Amygdala (tissue), 56 donors: Measurements from ENCODE around the gene HTR2A.

Source experiments
- DNase-seq, 56 donors: peaks; one replicate each; lab custom pipeline; 2025; lab: John Stamatoyannopoulos, UW

Gene HTR2A

GRCh38 chr13:46896341-46897137, at the start of gene HTR2A:
HTR2A (minus strand) TSS chr13:46897053; CDS start chr13:46895906, 1,147 bp downstream.
- DNase-seq: peak in 31 of 56 donors; percentile 7 to 62 (median 27)

DNA sequence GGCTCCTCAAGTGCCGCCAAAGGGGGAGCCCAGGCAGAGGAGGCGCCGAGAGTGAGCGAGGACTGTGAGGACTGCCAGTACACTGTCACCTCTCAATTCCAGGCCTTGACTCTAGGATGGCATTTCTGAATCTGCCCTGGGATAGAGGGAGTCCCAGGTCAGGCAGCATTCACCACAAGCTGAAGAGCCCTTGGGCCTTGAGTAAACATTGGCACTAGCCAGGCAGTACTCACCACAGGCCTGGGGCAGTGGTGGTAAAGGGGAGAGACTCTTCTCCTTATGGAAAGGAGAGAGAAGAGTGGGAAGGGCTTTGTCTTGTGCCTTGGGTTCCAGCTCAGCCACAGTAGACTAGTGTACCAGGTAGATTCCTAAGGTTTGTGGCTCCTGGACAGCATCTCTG, 39.7 kb upstream of the HTR2A start:
- no peak for DNase-seq

DNA sequence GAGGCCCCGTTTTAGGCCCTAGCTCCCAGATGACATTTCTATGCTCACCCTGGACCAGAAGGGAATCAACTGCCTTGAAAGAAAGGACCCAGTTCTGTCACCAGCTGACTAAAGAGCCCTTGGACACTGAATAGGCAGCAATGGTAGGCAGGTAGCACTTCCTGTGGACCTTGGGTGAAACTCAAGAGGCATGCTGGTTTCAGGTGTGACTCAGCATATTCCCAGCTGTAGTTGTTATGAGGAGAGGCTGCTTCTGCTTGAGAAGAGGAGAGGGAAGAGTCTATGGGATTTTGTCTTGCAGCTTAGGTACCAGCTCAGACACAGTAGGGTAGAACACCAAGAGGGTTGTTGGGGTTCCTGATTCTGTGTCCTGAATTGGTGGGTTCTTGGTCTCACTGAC, 37.9 kb upstream of the HTR2A start:
- no peak for DNase-seq

- DNase-seq: no peak
These were observed 30.2 kb upstream of the HTR2A start for GRCh38 chr13:46926916-46927590.

- no peak for DNase-seq
These were observed 28.6 kb upstream of the HTR2A start for GRCh38 chr13:46925486-46925885.

DNA sequence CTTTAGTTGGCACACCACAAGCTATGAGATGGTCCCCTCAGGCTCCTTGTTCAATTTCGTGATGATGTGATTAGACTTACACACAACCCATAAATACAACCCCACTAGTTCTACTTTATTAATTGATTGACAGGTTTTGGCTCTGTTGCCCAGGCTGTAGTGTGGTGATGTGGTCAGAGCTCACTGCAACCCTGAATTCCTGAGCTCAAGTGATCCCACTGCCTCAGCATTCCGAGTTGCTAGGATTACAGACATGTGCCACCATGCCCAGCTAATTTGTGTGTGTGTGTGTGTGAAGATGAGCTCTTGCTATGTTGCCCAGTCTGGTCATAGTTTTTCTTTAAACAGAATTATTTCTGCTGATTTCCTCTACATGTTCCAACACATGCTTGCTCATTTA, 17.5 kb upstream of the HTR2A start:
- DNase-seq: no peak

GRCh38 chr13:46913757-46914156, 16.9 kb upstream of the HTR2A start:
- no peak for DNase-seq

DNA sequence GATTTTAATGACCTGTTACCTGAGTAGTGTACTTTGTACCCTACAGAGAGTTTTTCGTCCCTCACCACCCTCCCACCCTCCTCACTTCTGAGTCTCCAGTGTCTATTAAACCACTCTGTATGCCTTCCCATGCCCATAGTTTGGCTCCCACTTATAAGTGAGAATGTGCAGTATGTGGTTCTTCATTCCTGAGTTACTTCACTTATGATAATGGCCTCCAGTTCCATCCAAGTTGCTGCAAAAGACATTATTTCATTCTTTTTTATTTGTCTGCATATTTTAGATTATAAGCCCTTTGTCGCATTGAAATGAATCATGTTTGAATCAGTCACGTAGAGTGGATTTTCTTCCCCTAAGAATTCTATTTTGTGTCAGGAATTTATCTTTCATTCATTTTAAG, 12.2 kb upstream of the HTR2A start:
- DNase-seq: no peak

GRCh38 chr13:46908501-46908900, 11.6 kb upstream of the HTR2A start:
- no peak for DNase-seq

DNA sequence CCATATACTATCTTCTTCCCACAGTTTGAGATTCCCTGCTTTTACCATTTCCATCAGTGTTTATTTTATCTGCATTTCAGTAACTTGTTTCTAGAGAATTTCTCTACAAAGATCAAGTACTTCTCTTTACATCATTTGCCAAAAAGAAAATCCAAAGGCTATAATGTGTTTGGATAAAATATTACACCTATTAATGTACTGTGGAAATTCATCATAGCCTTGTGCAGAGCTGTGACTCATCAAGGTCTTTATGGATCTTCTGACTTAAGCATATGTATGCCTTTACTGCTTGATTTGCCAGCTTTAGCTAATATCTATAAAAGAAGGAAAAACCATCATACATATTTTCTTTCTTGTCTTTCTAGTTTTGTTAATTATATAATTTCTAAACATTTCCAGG, 9.6 kb upstream of the HTR2A start:
- DNase-seq: no peak

DNA sequence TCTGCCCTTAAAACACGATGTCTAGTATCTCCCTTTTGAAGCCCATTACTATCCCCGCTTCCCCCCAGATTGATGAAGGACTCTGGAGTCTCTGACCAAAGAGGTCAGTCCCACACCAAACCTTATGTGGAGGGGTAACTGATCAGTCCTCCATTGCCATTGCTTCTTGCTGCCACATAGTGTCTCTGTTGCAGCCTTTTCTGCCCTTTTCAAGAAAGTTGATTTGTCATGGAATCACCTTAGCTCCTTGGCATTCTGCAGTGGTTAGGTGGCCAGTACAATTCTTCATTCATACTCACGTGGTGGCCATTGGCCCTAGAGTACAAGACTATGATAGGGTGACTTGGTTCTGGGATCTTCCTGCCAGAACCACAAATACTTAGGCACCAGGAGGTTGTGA, 8.4 kb upstream of the HTR2A start:
- no peak for DNase-seq

- DNase-seq: no peak
These were observed 6.9 kb upstream of the HTR2A start for GRCh38 chr13:46903748-46904147.

- no peak for DNase-seq
These were observed 4.9 kb upstream of the HTR2A start for GRCh38 chr13:46901721-46902120.

GRCh38 chr13:46899801-46900200, 2.9 kb upstream of the HTR2A start:
- DNase-seq: peak in 27 of 56 donors; percentile 7 to 75 (median 19)

GRCh38 chr13:46895381-46895780, 1.5 kb downstream of the HTR2A start:
- peak in 1 of 56 donors; percentile 29 for DNase-seq

DNA sequence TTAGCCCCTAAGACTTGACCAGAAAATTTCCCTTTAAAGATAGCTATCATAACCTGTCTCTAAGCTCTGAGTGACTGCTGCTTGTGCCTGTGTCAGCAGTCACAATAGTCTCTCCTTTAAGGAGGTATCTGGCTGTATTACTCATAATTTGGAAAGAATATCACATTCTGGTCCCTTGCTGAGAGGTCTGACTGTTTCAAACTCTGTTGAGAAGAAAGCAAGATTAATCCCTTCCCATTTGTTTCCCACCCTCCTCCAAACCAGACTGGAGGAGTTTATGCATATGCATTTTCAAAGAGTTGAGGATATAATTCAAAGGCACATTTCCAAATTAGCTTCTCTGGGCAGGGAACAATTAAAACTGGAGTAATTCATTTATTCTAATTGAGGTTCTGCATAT, 2.3 kb downstream of the HTR2A start:
- DNase-seq: no peak

GRCh38 chr13:46893798-46894560, 2.9 kb downstream of the HTR2A start:
- DNase-seq: peak in 52 of 56 donors; percentile 8 to 79 (median 52)

DNA sequence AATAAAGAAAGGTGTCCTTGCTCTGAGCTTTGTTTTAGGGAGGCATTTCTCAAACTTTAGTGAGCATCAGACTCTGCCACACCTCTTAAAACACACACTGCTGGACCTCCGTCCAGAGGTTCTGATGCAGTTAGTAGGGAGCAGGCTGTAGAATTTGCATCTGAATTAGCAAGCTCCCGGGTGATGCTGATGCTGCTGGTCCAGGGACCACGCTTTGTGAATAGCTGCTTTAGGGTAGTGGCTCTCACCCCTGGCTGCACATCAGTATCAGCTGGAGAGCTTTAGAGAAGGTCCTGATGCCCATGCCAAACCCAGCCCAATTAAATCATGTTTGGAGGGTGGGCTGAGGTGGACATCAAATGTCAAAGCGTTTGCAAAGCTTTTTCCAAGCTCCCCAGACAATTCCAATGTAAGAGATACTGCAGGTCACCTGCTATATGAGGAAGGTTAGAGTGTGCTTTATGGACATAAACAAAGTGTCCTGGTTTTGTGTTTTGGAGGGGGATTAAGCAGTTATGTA, 3.6 kb downstream of the HTR2A start:
- DNase-seq: peak in 3 of 56 donors; percentile 5 to 39 (median 14)

DNA sequence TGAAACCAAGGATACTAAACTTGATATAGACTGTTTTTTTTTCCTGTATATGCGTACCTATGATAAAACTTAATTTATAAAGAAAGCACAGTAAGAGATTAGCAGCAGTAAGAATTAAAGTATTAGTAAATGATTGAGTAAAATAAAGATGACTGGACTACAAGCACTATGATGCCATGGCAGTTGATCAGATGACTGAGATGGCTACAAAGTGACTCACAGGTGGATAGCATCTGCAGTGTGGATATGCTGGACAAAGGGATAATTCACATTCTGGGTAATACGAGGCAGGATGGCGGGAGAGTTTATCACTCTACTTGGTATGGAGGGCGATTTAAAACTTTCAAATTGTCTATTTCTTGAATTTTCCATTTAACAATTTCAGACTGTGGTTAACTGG, 11.8 kb downstream of the HTR2A start:
- DNase-seq: no peak

GRCh38 chr13:46884531-46884930, 12.3 kb downstream of the HTR2A start:
- no peak for DNase-seq

DNA sequence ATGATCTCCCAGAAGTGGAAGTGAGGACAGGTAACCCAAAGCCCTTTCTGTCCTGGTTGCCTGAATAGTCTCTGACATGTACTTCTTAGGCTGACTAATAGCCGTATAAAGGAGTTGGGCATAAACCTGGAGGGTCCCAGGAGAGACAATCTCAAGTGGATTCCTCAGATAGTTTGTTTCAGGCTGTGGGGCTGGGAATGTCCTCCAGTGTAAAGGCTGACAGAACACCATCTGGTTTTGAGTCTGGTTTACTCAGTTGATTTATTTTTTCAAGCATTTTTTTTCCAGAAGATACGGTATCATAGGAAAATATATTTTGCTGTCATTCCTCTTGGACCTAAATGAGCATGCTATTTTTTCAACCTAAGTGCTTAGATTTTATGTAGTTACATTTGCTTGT, 15.2 kb downstream of the HTR2A start:
- DNase-seq: no peak
